ENCODE data around the gene MUC2.

Gene MUC2

DNA sequence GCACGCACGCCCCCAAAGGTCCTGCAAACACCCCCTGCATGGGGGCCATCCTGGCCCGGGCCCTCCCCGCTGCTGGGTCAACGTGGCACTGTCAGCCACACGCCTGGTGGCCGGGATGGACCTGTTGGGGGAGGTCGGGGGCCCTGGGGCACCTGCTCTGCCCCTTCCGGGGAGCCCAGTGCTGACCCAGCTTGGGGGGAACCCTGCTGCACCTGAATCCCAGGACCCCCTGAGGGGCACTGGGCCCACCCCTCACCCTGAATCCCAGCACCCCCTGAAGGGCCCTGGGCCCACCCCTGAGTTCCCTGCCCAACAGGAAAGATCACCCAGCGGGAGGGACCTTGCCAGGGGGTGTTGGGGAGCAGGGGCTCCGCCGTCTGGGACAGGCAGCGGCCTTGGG is 37.7 kb upstream of the MUC2 start:
- no peak for DNase-seq (ENCODE audit: low read depth in 2 of 2)

GRCh38 chr11:1037506-1038055 is 37.1 kb upstream of the MUC2 start:
- DNase-seq (ENCODE audit: low read depth in 2 of 2): no peak

- no peak for DNase-seq (ENCODE audit: low read depth in 2 of 2)
These were observed 36.3 kb upstream of the MUC2 start for GRCh38 chr11:1038361-1038760.

GRCh38 chr11:1038921-1039320 is 35.8 kb upstream of the MUC2 start:
- DNase-seq (ENCODE audit: low read depth in 2 of 2): no peak

DNA sequence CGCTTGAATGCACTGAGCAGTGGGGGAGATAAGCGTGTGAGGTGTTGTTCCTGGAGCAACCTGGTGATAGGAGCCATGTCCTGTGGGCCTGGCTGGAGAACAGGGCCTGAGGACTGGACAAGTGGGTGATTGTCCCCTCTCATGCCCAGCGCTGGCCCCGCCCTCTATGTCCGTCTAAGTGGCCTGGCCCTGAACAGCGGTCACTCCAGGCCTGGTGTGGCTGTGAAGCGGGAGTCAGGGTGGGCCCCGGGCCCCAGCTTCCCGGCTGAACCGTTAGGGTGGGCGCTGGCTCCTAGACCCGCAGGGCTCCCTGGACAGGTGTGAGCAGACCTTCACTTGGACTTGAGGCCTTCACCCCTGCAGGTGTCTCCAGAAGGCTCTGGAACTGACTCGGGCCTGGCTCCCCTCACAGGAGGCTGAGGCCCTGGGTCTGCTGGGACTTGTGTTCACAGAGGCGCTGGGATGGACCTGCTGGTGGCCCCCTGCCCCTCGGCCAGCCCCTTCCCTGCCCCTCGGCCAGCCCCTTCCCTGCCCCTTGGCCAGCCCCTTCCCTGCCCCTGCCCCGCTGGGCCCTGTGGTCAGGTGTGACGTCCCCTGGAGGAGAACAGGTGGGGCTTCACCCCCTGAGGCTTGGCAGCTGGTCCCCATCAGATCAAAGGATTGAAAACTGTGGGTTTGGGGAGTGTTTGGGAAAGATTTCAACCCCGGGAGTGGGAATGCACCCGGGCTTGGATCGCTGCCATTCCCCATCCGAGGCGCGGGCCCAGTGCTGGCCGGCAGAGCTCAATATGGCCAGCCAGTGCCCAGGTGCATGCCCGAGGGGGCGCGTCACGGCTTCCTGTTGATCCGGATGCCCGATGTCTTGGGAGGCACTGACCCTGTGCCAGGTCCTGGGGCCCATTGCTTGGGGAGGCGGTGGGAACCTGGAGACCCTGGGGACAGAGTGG is 34.9 kb upstream of the MUC2 start:
- no peak for DNase-seq (ENCODE audit: low read depth in 2 of 2)

- DNase-seq (ENCODE audit: low read depth in 2 of 2): no peak
These were observed 34.1 kb upstream of the MUC2 start for GRCh38 chr11:1040428-1041148.

- no peak for DNase-seq (ENCODE audit: low read depth in 2 of 2)
These were observed 33.6 kb upstream of the MUC2 start for GRCh38 chr11:1041149-1041467.

GRCh38 chr11:1041471-1041870 is 33.2 kb upstream of the MUC2 start:
- DNase-seq (ENCODE audit: low read depth in 2 of 2): no peak

DNA sequence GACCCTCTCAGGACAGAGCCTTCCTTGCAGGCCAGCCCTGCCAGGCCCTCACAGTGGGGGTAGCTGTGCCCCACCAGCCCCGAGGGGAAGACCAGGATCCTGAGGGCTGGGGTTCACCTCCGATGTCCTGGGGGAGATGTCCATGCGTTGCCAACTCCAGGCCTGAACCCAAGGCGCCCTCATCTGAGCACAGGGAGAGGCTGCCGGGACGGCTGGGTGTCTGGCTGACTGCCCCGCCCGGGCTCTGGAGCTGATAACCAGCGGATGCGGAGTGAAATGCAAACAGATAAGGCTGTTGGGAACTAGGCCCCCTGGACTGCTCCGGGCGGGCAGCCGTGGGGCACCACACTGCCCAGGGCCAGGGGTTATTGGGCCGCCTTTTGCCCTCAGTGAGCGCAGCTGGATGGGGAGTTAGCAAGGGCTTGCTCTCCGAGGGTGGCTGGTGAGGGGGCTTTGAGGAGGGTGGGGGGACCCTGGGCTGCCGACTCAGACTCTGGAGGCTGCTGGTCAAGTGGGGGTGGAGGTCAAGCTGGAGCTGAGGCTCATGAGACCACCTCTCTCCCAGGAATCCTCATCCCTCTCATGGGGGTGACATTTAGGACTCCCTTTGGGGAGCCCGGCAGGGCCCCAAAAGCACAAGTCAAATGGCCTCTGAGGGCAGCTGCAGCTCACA is 32.6 kb upstream of the MUC2 start:
- no peak for DNase-seq (ENCODE audit: low read depth in 2 of 2)

DNA sequence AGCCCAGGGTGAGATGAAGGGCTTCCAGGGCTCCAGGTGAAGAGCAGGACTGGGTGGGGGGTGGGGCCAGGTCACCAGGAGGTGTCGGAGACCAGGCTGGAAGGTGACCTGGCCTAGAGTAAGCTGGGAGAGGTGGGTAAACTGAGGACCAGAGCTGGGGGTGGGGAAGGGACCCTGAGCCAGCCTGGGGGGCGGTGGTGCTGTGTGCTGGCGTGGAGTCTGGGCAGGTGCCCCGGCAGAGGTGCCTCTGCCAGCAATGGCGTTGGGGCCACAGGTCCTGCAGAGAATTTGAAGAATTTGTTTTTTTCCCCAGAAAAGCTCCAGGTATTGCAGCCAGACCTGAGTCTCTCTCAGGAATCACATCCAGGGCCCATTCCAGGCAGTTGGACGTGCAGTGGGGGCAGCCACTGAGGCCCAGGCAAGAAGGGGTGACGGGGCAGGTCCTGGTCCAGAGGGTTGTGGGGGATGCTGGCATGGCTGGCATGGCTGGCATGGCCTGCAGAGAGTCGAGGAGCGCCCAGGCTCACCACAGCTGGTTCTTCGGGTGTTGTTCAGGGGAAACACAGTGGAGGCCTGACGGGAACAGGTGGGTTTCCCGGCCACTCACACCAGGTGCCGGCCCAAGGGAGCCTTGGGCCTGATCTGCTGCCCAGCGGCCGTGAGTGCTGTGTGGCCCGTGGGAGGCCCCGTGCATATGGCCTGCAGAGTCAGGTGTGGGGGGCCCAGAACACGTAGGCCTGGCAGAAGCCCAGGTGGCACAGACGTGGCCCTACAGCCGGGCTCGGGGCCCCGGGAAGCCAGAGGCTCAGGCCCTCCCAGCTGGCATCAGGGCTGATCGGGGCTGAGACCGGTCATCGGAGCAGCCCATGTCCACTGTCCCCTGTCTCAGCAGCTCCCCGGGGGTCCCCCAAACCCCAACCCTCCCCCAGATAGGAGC is 31.8 kb upstream of the MUC2 start:
- no peak for DNase-seq (ENCODE audit: low read depth in 2 of 2)

- DNase-seq (ENCODE audit: low read depth in 2 of 2): no peak
These were observed 31.0 kb upstream of the MUC2 start for GRCh38 chr11:1043563-1044096.

GRCh38 chr11:1044160-1044559 is 30.5 kb upstream of the MUC2 start:
- no peak for DNase-seq (ENCODE audit: low read depth in 2 of 2)

DNA sequence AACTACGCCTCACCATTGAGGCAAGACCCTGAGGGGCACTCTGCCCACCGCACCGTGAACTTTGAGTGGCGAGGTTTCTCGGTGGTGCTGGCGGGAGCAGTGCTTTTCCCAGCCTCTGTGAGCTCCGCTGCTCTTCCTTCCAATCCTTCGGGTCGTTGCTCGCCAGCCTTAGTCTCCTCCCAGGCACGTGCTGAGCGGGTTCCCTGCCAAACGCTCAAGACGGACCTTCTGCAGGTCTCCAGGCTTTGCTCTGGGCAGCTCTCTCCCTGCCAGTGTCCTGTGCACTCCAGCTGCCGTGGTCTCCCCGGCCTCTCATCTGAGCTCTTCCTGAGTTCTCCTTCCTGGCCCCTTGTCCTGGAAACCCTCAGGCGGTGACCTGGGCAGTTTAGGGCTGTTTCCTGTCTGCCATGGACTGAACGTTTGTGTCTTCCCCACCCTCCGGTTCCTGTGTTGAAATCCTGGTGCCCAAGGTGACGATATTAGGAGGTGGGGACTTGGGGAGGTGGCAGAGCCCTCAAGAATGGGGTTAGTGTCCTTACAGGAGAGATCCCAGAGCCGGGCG is 27.0 kb upstream of the MUC2 start:
- no peak for DNase-seq (ENCODE audit: low read depth in 2 of 2)

DNA sequence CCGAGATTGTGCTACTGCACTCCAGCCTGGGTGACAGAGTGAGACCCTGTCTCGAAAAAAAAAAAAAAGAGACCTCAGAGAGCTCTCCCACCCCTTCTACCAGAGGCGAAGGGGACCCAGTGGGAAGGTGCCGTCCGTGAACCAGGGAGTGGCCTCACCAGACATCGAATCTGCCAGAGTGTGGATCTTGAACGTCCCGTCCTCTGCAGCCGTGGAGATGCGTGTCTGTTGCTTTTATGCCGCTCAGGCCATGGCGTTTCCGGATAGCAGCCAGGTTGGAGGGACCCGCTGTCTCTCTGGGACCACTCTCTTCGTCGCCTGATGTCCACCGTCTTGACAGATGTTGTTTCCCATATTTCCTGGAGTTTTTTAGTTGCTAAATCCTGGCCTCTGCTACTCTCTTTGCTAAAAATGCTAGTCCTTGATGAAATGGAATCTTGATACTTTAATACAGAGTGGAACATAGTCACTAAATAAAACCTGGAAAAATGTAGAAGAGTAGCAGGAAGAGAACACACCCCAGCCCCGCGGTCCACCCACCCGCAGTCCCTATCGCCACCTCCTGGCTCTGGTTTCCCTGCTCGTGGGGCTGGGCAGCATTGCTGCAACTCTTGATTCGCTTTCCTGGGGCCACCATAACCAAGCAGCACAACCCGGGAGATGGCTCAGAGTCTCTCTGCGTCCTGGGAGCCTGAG is 26.2 kb upstream of the MUC2 start:
- no peak for DNase-seq (ENCODE audit: low read depth in 2 of 2)

- DNase-seq (ENCODE audit: low read depth in 2 of 2): no peak
These were observed 25.6 kb upstream of the MUC2 start for GRCh38 chr11:1049071-1049405.

- no peak for DNase-seq (ENCODE audit: low read depth in 2 of 2)
These were observed 25.2 kb upstream of the MUC2 start for GRCh38 chr11:1049431-1049891.

DNA sequence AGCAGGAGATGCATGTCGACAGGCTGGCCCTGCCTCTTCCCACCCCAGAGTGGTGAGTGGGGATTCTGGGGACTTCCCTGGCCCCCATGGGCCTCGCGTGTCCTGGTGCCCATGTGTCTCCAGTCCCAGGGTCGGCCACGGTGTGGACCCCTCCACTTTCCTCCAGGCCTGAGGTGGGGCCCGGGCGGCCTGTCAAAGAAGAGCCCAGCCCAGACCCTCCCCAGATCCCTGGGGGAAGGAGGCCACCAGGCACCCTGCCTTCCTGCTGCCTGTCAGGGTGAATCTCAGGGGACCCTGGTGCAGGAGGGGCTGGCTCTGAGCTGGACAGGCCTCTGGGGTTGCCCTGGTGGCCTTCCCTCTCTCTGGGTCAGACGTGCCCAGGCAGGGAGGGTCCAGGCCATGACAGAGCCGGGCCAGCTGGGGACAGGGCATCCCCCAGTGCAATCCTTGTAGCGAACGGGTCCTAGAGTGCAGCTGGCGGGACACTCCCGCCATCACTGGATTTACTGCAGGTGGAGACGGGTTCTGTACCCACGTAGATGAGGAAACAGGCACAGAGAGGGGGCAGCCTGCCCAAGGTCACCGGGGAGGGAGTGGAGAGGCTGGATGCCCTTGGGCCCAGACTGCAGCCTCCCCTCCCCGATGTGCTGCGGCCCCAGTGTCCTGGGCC is 24.6 kb upstream of the MUC2 start:
- no peak for DNase-seq (ENCODE audit: low read depth in 2 of 2)

DNA sequence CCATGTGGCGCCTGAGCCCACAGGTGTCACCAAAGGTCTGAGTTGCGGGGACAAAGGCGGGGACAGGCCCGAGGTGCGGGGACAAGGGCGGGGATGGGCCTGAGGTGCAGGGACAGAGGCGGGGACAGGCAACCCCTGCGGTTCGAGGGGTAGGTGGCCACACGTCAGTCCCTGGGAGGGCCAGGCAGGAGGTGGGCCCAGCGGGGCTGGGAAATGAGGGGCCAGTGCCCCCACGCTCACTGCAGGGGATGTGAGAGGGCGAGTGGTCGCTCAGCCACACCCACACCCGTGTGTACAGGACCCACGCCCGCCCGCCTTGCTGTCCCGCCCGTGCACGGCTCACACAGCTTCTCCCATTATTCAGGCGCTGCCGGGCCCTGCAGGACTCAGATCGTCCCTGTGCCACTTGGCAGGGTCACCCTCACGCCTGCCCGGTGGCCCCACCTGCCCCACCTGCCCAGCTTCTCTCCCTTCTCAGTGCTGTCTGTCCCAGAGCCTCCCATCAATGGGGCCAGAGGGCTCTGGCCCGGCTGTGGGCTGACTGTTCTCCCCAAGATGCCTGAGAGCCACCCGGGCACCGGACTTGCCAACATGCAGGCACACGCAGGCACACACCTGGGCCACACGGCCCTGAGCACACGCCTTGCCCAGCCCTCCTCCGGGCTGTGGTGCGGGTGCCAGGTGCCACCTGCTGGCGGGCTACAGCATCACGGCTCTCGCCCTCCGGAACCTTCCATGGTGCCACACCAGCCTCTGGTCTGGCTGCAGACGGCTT is 23.9 kb upstream of the MUC2 start:
- peak; percentile 54 to 58 for DNase-seq (ENCODE audit: low read depth in 2 of 2)

Data from stimulated activated CD8-positive, alpha-beta memory T cell treated with anti-CD3 and anti-CD28 coated beads, Interleukin-15, amount 100 ng/mL, for 48 hours (primary cell).